Small intestine (tissue), 7 donors: Measurements from ENCODE around the gene ZMIZ1. TPM values are rescaled to one million over a fixed set of nuclear protein-coding genes. Genes with fewer than 3 reads are reported as not detected.
A peak's percentile ranks its signal among the peaks of the same experiment; 100 is the strongest.

Experiments used
- DNase-seq, 2 donors: peaks; one replicate each; pipeline versions ENCODE4 v3.0.0 to v3.0.0-alpha.2; 2013
- FAIRE-seq: peaks from 2 replicates; lab custom pipeline; 2012; peaks lifted over from hg19 to GRCh38; lab: Jason Lieb, UNC
- H3K27ac ChIP-seq, 3 donors: one replicate each; pipeline ENCODE4 v1.5.1; 2013; ENCODE audit warnings: low read length in 2 of 3, mild to moderate bottlenecking in 2 of 3, control low read depth in 1 of 3, inconsistent platforms in 1 of 3, low read depth in 1 of 3, moderate library complexity in 1 of 3
- H3K27me3 ChIP-seq, 3 donors: one replicate each; pipeline ENCODE4 v1.6.1; 2013; ENCODE audit warnings: low read length in 3 of 3, inconsistent platforms in 1 of 3; ENCODE audit not compliant: control insufficient read depth in 3 of 3, insufficient read depth in 3 of 3
- H3K36me3 ChIP-seq, 3 donors: one replicate each; pipeline ENCODE4 v1.6.1; 2013; ENCODE audit warnings: low read length in 3 of 3, inconsistent platforms in 1 of 3, low read depth in 1 of 3, mild to moderate bottlenecking in 1 of 3, moderate library complexity in 1 of 3; ENCODE audit not compliant: control insufficient read depth in 3 of 3, insufficient read depth in 2 of 3
- H3K4me1 ChIP-seq, 3 donors: one replicate each; pipeline ENCODE4 v1.6.1; 2013; ENCODE audit warnings: low read length in 2 of 3, inconsistent platforms in 1 of 3, low read depth in 1 of 3, mild to moderate bottlenecking in 1 of 3, moderate library complexity in 1 of 3; ENCODE audit not compliant: control insufficient read depth in 3 of 3, insufficient read depth in 2 of 3
- H3K4me3 ChIP-seq, 3 donors: one replicate each; pipeline ENCODE4 v1.5.1; 2013; ENCODE audit warnings: low read length in 3 of 3, control low read depth in 1 of 3, inconsistent platforms in 1 of 3, low read depth in 1 of 3, mild to moderate bottlenecking in 1 of 3, moderate library complexity in 1 of 3
- H3K9me3 ChIP-seq, 2 donors: one replicate each; pipeline ENCODE4 v1.6.1; 2013; ENCODE audit warnings: low read depth in 1 of 2, low read length in 1 of 2; ENCODE audit not compliant: control insufficient read depth in 2 of 2, insufficient read depth in 1 of 2
- WGBS, 3 donors: extraction: QIAGEN DNeasy Blood & Tissue Kit; methylation state at CpG; one replicate each; pipeline ENCODE4 v1.1.7; 2013; 5-methylcytosine and 5-hydroxymethylcytosine counted together
- polyA plus RNA-seq, 4 donors: library from polyadenylated mRNA; stranded (reverse) in 3 of 4; unstranded in 1 of 4; fragments of 200-250 nt in 3 of 4; fragments of 120-200 nt in 1 of 4; gene quantifications; one replicate each; pipeline versions ENCODE4 v1.2.1 to v1.2.3, GENCODE V29; 2013
- donor health status: healthy with polysubstance abuse.
- donor health status: control.
- donor health status: control.
- donor health status: Bipolar disorder and iron deficiency.
- donor health status: healthy.

Gene ZMIZ1
- polyA plus RNA-seq, 4 donors, result 15.1 to 40.7 (median 19.9) TPM

DNA sequence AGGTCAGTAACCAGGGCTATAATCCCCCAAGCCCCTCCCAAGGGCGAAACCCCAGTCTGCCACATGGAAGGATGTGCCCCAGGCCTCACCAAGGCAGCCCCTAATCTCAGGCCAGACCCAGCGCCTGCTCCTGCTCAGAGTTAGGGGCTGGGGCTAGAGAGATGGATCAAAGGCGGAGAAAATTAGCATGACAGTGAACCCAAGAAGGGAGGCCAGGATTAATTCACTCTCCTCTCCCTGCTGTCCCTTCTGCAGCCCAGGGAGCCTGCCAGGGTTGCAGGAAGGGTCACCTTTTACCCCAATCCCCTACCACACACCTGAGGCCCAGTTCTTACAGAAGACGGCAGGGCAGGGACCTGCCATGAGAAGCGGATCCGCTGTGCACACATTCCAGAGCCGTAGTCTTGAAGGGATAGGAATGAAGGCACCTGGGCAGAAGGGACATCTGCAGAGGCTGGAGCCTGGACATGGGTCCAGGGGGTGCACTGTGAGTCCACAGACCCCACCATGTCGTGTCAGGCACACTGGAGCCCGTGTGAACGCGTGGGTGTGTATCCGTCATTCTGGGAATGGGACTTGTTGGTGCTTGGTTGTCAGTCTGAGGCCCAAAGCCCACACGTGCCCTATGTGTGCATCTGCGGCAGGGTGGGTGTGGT, 11.9 kb upstream of the ZMIZ1 start:
- H3K4me3 ChIP-seq, result no peak overlapping the region
- DNase-seq (no peak), FAIRE-seq (no peak)
- peaks cover 0 to 47% (median 13%) of the 10 kb centered on the region in 3 donors for H3K4me1 ChIP-seq
- no peaks in the 10 kb centered on the region for H3K36me3 ChIP-seq
- WGBS, 3 donors, result 85 to 92% (median 85%) methylated on average over 14 of the region's 14 CpGs
- no peaks in the 10 kb centered on the region for H3K9me3 ChIP-seq
- no peaks in the 10 kb centered on the region for H3K27me3 ChIP-seq
- no peak overlapping the region for H3K27ac ChIP-seq

DNA sequence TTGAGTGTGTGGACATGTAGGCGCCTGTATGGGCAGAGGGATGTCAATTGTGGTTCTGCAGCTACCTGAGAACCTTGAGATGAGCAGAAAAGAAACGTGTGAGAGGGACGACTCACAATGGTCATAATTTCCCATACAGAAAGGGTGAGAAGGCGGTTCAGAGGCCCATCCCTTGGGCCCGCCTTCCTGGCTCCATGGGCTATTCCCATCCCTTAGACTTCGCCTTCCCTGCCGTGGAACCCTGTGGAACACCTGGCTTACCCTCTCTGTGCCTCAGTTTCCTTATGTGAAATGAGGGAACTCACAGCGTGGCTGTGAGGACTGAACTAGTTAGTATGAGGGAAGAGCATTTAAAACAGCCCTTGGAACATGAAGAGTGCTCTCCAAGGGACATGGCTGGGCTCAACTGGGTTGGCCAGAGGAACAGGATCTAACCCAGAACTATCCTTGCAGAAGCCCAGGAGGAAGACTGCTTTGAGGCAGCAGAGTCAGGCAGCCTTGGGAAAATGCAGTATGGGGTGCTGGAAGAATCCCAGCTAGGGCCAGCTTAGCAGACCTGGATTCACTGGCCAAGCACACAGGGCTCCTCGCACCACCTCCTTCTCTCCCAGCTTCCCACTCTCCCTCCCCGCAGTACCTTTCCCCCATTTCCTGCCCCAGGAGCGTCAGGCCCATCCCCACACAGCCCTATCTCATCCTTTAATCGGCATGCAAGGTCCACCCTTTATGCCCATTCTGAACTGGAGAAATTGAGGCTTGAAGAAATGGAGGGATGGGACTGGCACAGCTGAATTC, 11.1 kb upstream of the ZMIZ1 start:
- no peak overlapping the region for H3K27ac ChIP-seq
- no peaks in the 10 kb centered on the region for H3K36me3 ChIP-seq
- FAIRE-seq, result no peak
- H3K4me3 ChIP-seq, result no peak overlapping the region
- H3K9me3 ChIP-seq, result no peaks in the 10 kb centered on the region
- no peaks in the 10 kb centered on the region for H3K27me3 ChIP-seq
- DNase-seq, result no peak
- WGBS, 3 donors, result 56 to 81% (median 58%) methylated on average over 12 of the region's 12 CpGs
- peaks cover 0 to 55% (median 13%) of the 10 kb centered on the region in 3 donors for H3K4me1 ChIP-seq

DNA sequence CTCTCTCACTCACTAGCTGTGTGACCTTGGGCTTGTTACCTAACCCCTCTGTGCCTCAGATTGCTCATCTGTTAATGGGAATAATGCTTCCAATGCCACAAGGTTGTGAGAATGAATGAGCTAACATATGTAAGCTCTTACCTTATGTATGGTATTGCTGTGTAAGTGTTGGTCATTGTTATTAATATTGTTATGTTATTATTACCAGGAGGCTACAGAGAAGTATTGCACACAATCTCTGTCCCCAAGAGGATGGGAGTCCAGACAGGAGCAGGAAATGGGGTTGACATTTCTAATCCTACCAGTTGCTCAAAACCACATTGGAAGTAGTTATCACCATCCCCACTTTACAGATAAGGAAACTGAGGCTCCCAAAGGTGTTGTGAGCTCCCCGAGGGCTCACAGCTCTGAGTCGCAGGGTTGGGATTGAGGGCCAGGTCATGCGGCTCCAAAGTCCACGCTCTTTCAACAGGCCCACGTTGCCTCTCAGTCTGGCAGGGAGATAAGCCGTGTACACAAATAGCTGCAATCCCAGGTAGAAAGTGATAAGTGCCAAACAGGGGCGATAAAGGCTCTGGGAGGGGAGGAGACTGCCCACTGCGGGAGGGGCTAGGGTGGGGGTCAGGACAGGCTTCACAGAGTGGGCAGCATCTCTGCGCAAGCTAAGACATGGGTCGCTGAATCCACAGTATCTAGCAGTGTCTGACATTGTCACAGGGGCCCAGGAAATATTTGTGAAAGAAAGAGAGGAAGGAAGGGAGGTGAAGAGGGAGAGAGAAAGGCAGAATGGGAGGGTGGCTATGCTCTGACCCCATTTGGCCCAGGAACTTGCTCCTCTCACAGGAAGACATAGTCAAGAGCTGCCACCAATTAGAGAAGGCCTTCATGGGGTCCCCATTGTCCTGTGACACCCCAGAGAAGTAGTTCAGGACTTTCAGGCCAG, 9.6 kb upstream of the ZMIZ1 start:
- H3K4me3 ChIP-seq, result no peak overlapping the region
- H3K36me3 ChIP-seq, result no peaks in the 10 kb centered on the region
- no peak for FAIRE-seq
- peak; percentile 95 for DNase-seq
- peak overlapping the region; percentile 0 to 90 (median 73) for H3K27ac ChIP-seq
- H3K4me1 ChIP-seq, result peaks cover 0 to 69% (median 15%) of the 10 kb centered on the region in 3 donors
- 14 to 62% (median 33%) methylated on average over 10 of the region's 10 CpGs for WGBS, 3 donors
- no peaks in the 10 kb centered on the region for H3K27me3 ChIP-seq
- no peaks in the 10 kb centered on the region for H3K9me3 ChIP-seq

DNA sequence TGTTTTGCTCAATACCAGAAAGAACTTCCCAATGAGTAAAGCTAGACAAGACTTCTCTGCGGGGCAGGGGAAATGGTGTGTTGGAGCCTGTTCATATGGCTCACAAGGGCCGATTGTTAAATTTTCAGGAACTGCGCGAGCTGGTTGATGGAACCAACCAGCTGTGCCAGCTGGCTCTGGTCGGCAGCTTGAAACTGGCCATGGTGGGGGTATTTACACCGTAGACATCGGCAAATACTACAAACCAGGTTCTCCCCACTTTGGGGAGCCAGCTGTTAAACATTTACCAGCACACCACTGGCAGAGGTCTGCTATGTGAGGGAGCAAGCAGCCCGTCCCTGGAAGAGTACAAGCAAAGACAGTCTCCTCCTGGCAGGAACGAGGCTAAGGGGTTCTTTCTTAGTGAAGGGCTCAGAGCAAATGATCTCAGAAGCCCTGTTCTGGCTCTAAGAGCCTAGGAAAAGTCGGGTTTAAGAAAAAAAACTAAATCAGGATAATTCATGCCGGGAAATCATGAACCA, 8.8 kb upstream of the ZMIZ1 start:
- Histone ChIP-seq H3K27ac (peak overlapping the region; percentile 0 to 90 (median 73)), H3K4me1 (peaks cover 0 to 70% (median 15%) of the 10 kb centered on the region in 3 donors), H3K9me3 (no peaks in the 10 kb centered on the region), H3K4me3 (no peak overlapping the region), H3K27me3 (no peaks in the 10 kb centered on the region), H3K36me3 (no peaks in the 10 kb centered on the region)
- no peak for FAIRE-seq
- WGBS, 3 donors, result 20 to 61% (median 34%) methylated on average over 11 of the region's 11 CpGs
- DNase-seq, result peak in 1 of 2 donors; percentile 44

DNA sequence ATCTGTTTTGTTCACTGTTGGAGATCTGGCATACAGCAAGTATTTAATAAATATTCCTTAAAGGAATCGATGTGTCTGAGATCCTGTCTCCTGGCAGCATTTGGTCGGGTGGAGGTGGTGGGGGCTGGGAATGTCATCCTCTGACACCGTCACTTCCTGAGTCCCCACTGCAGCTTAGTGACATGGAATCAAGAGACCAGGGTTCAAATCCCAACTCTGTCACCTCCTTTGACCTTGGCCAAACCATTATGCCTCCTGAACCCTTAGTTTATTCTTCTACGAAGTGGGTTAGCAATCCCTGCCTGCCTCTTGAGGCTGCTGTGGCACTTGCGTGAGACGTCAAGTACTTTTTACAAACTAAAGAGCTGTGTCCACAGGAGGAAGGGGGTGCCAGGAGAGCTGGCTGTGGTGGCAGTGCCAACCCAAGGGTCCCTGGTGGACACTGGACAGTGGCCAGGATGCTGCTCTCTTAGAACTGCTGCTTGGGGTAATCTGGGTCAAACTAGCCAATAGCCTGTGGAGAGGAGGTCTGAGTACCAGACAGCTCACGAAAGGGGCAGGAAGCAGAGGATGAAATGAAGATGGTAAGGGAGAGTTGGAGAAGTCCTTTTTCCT, 8.0 kb upstream of the ZMIZ1 start:
- Histone ChIP-seq H3K4me1 (peaks cover 0 to 70% (median 15%) of the 10 kb centered on the region in 3 donors), H3K9me3 (no peaks in the 10 kb centered on the region), H3K27ac (peak overlapping the region in 1 of 3 donors; percentile 90), H3K4me3 (no peak overlapping the region), H3K36me3 (no peaks in the 10 kb centered on the region), H3K27me3 (no peaks in the 10 kb centered on the region)
- DNase-seq (no peak), FAIRE-seq (no peak)
- 63 to 77% (median 64%) methylated on average over 7 of the region's 7 CpGs for WGBS, 3 donors

DNA sequence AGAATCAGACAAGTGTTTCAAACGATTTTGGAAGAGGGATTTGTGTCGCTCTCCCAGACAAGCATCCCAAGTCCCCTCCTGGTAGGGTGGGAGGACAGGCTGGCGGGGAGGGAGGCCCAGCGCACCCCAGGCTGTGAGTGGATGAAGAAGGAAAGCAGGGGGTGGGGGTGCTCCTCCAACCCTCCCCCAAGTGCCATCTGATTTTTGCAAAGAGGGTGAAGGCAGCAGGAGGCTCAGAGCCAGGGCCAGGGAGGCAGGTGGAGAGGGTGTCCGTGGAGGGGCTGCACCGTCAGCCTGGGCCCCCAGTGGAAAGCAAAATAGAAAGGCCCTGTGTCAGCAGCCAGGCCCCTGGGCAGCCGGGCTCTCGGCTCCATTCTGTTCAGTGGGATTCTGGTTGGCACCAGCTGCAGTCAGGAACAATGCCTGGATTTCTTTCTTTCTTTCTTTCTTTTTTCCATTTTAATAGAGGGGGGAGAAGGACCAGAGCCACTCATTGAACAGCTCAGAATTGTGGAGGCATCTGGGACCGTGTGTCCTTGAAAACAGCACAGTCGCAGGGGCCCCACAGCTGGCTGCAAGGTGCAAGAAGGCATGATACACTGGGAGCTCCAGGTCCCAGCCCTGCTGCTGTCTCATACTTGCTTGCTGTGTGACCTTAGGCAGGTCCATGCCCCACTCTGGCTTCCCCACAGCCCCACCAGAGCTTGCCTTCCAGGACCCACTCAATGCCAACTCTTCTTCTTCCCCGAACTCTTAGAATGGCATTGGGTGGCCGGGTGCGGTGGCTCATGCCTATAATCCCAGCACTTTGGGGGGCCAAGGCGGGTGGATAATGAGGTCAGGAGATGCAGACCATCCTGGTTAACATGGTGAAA, 7.1 kb upstream of the ZMIZ1 start:
- DNase-seq, result no peak
- H3K4me1 ChIP-seq, result peaks cover 0 to 76% (median 15%) of the 10 kb centered on the region in 3 donors
- FAIRE-seq, result no peak

DNA sequence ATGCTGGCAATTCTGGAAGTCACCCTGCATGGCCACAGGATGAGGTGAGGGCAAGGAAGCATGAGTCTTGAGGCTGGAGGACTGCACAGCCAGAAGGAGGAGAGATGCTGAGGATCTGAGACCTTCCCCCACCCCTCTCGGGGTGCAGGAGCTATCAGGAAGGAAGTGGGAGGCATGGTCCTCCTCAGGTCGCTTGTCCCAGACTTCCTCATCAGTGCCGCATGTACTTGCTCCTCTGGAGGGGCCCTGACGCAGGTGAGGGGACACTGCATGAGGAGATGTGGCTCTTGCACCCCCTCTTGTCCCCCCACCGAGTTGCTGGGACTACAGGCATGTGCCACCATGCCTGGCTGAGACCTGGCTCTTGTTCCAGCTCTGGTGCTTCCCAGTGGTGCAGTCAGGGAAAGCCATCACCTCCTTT, 5.7 kb upstream of the ZMIZ1 start:
- FAIRE-seq (no peak), DNase-seq (no peak)
- Histone ChIP-seq H3K27ac (no peak overlapping the region), H3K4me3 (no peak overlapping the region), H3K36me3 (no peaks in the 10 kb centered on the region), H3K9me3 (no peaks in the 10 kb centered on the region), H3K4me1 (peaks cover 0 to 70% (median 9%) of the 10 kb centered on the region in 3 donors), H3K27me3 (no peaks in the 10 kb centered on the region)
- WGBS, 3 donors, result 51 to 70% (median 66%) methylated on average over 5 of the region's 5 CpGs

More for the DNA sequence above, 7.1 kb upstream of the ZMIZ1 start:
- Histone ChIP-seq H3K4me3 (no peak overlapping the region), H3K9me3 (no peaks in the 10 kb centered on the region), H3K27me3 (no peaks in the 10 kb centered on the region), H3K27ac (no peak overlapping the region), H3K36me3 (no peaks in the 10 kb centered on the region)
- 67 to 77% (median 69%) methylated on average over 14 of the region's 14 CpGs for WGBS, 3 donors
